Measurements from ENCODE around the gene RPL15. TPM values are rescaled to one million over a fixed set of nuclear protein-coding genes. Genes with fewer than 3 reads are reported as not detected.
"Not testable (repeated sequence)": the region's sequence is repeated elsewhere in the genome, so short reads cannot be mapped to it uniquely, and the experiment has no call there.

The RPL15 gene
- total RNA-seq, 2 donors from 2014 or later: 2,011 to 2,129 TPM

GRCh38 chr3:23867838-23868237, 49.1 kb upstream of the RPL15 start:
- no peak for DNase-seq
- Mint-ChIP-seq H3K36me3 (ENCODE audit: low read depth) (peaks cover 9% of the 10 kb centered on the region), H3K27ac (no peak overlapping the region), H3K4me3 (no peak overlapping the region), H3K9me3 (no peaks in the 10 kb centered on the region), H3K4me1 (peaks cover 24% of the 10 kb centered on the region), H3K27me3 (ENCODE audit: insufficient read depth) (no peaks in the 10 kb centered on the region)
- no peak overlapping the region for H3K4me3 ChIP-seq (ENCODE audit: low read length)
- no peak for TF ChIP-seq CTCF (conservative IDR thresholded peaks at IDR 0.05)
- 97 to 100% methylated on average over 1 of the region's 1 CpG for WGBS, 2 experiments (ENCODE audit: insufficient coverage in 1 of 2, insufficient read length in 1 of 2)
- peaks cover 12% of the 10 kb centered on the region for H3K4me1 ChIP-seq (ENCODE audit: control insufficient read depth, insufficient read depth, low read length)
- H3K27ac ChIP-seq (ENCODE audit: low read depth, low read length): no peak overlapping the region
- H3K9ac ChIP-seq (ENCODE audit: extremely low read depth, low read length, poor library complexity, severe bottlenecking): no peak overlapping the region
- H3K36me3 ChIP-seq (ENCODE audit: control insufficient read depth, insufficient read depth, low read length): peaks cover 4% of the 10 kb centered on the region
- peaks cover 9% of the 10 kb centered on the region for H3K9me3 ChIP-seq (ENCODE audit: control insufficient read depth, low read length)
- H3K27me3 ChIP-seq (ENCODE audit: control insufficient read depth, insufficient read depth, low read length, poor library complexity, severe bottlenecking): no peaks in the 10 kb centered on the region

- no peak overlapping the region for H3K4me3 Mint-ChIP-seq
Observed at GRCh38 chr3:23869977-23870662, 46.8 kb upstream of the RPL15 start.

GRCh38 chr3:23870663-23871043, 46.3 kb upstream of the RPL15 start:
- not testable (repeated sequence) for H3K36me3 ChIP-seq (ENCODE audit: control insufficient read depth, insufficient read depth, low read length); H3K27me3 Mint-ChIP-seq (ENCODE audit: insufficient read depth); H3K4me3 Mint-ChIP-seq; H3K4me1 ChIP-seq (ENCODE audit: control insufficient read depth, insufficient read depth, low read length); H3K9me3 ChIP-seq (ENCODE audit: control insufficient read depth, low read length); H3K9me3 Mint-ChIP-seq; H3K27me3 ChIP-seq (ENCODE audit: control insufficient read depth, insufficient read depth, low read length, poor library complexity, severe bottlenecking); H3K4me3 ChIP-seq (ENCODE audit: low read length); H3K36me3 Mint-ChIP-seq (ENCODE audit: low read depth); H3K27ac Mint-ChIP-seq; H3K9ac ChIP-seq (ENCODE audit: extremely low read depth, low read length, poor library complexity, severe bottlenecking); DNase-seq; H3K27ac ChIP-seq (ENCODE audit: low read depth, low read length)
- no CpG with 5 or more reads among the region's 5 CpGs for WGBS, 2 experiments (ENCODE audit: insufficient coverage in 1 of 2, insufficient read length in 1 of 2)
- peaks cover 14% of the 10 kb centered on the region for H3K4me1 Mint-ChIP-seq

More at GRCh38 chr3:23869977-23870662, 46.8 kb upstream of the RPL15 start:
- H3K9me3 Mint-ChIP-seq: no peaks in the 10 kb centered on the region
- peaks cover 9% of the 10 kb centered on the region for H3K9me3 ChIP-seq (ENCODE audit: control insufficient read depth, low read length)
- no peak overlapping the region for H3K27ac Mint-ChIP-seq
- peaks cover 4% of the 10 kb centered on the region for H3K36me3 ChIP-seq (ENCODE audit: control insufficient read depth, insufficient read depth, low read length)
- TF ChIP-seq CTCF (conservative IDR thresholded peaks at IDR 0.05): no peak
- peaks cover 12% of the 10 kb centered on the region for H3K4me1 ChIP-seq (ENCODE audit: control insufficient read depth, insufficient read depth, low read length)
- H3K4me1 Mint-ChIP-seq: peaks cover 19% of the 10 kb centered on the region
- H3K27me3 ChIP-seq (ENCODE audit: control insufficient read depth, insufficient read depth, low read length, poor library complexity, severe bottlenecking): no peaks in the 10 kb centered on the region
- H3K27ac ChIP-seq (ENCODE audit: low read depth, low read length): no peak overlapping the region
- H3K4me3 ChIP-seq (ENCODE audit: low read length): no peak overlapping the region
- WGBS, 2 experiments (ENCODE audit: insufficient coverage in 1 of 2, insufficient read length in 1 of 2): 99 to 100% methylated on average over 1 to 4 of the region's 4 CpGs
- no peaks in the 10 kb centered on the region for H3K27me3 Mint-ChIP-seq (ENCODE audit: insufficient read depth)
- H3K9ac ChIP-seq (ENCODE audit: extremely low read depth, low read length, poor library complexity, severe bottlenecking): no peak overlapping the region
- peaks cover 2% of the 10 kb centered on the region for H3K36me3 Mint-ChIP-seq (ENCODE audit: low read depth)
- DNase-seq: no peak

DNA sequence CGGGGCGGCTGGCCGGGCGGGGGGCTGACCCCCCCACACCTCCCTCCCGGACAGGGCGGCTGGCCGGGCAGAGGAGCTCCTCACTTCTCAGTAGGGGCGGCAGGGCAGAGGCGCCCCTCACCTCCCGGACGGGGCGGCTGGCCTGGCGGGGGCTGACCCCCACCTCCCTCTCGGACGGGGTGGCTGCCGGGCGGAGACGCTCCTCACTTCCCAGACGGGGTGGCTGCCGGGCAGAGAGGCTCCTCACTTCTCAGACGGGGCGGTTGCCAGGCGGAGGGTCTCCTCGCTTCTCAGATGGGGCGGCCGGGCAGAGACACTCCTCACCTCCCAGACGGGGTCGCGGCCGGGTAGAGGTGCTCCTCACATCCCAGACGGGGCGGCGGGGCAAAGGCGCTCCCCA, 45.6 kb upstream of the RPL15 start:
- H3K9ac ChIP-seq (ENCODE audit: extremely low read depth, low read length, poor library complexity, severe bottlenecking); H3K4me1 Mint-ChIP-seq; H3K4me3 Mint-ChIP-seq; H3K27ac ChIP-seq (ENCODE audit: low read depth, low read length); H3K4me3 ChIP-seq (ENCODE audit: low read length); H3K4me1 ChIP-seq (ENCODE audit: control insufficient read depth, insufficient read depth, low read length); H3K36me3 Mint-ChIP-seq (ENCODE audit: low read depth); H3K36me3 ChIP-seq (ENCODE audit: control insufficient read depth, insufficient read depth, low read length); H3K27me3 Mint-ChIP-seq (ENCODE audit: insufficient read depth); H3K9me3 Mint-ChIP-seq; H3K9me3 ChIP-seq (ENCODE audit: control insufficient read depth, low read length); H3K27ac Mint-ChIP-seq; DNase-seq; H3K27me3 ChIP-seq (ENCODE audit: control insufficient read depth, insufficient read depth, low read length, poor library complexity, severe bottlenecking): not testable (repeated sequence)
- 93 to 100% methylated on average over 2 to 27 of the region's 34 CpGs for WGBS, 2 experiments (ENCODE audit: insufficient coverage in 1 of 2, insufficient read length in 1 of 2)
